ENCODE data around the gene UQCR10. TPM values are rescaled to one million over a fixed set of nuclear protein-coding genes. Genes with fewer than 3 reads are reported as not detected.

UQCR10 gene
- total and polyA plus RNA-seq, 2 of the 4 experiments (the other 2 are of a cell fraction), result 103 to 260 TPM

DNA sequence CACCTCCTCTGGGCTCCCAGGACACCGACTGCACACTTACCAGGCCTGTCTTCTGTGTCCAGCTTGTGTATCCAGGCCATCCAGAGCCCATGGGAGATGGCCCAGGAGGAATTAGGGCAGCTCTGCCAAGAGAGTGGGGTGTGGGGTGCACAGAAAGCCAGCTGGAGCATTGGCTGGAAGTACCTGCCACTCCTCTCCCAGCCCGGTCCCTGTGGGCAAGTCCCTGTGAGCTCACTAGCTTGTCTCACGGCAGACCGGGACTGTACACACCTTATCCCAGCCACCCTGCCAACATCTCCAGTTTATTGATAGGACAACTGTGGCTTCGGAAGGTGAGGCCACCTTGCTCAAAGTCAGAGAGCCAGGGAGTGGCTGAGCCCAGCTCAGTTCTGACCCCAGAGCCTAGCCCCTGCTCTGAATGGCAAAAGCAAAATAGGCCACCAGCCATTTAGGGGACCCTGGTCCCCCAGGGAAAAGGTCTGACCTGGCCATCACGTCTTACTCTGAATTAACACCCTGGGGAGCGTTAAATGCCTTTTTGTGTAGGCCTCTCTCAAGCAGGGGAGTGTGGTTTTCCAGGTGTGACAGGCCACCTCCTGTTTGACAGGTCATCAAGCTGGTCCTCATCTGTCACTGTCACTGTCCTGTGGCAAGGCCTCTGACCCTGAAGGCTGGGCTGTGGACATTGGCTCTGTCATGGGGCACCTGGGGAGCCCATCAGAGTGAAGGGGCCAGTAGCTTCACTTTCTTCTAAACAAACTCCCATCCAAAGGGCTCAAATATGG lies 15.1 kb downstream of the UQCR10 start:
- peak overlapping the region; percentile 95 for H2BK15ac ChIP-seq (ENCODE audit: low read depth, low read length)
- H3K36me3 ChIP-seq (ENCODE audit: control insufficient read depth, insufficient read depth, low read length), result peaks cover 1% of the 10 kb centered on the region; the same call in 1 of the 2 replicates
- peak overlapping the region; percentile 97 for H2AK5ac ChIP-seq (ENCODE audit: low read depth, low read length)
- H3K4me2 ChIP-seq (ENCODE audit: low read depth, low read length), result peak overlapping the region; percentile 31; the same call in 1 of the 2 replicates
- H3K79me1 ChIP-seq (ENCODE audit: low read depth in 1 of 2, low read length in 2 of 2), result peaks cover 0 to 12% of the 10 kb centered on the region in 2 experiments; a peak in 2 of 4 replicates
- H3K23ac ChIP-seq (ENCODE audit: low read depth, low read length), result peak overlapping the region; percentile 71
- peak overlapping the region; percentile 81 for H3K14ac ChIP-seq (replicated peaks; ENCODE audit: low read depth, low read length)
- H2BK120ac ChIP-seq (ENCODE audit: low read depth, low read length), result peak overlapping the region; percentile 95
- ATAC-seq (ENCODE audit: low read depth) (peak; percentile 27), DNase-seq (peak; percentile 46)
- no TSS peak for BruUV-seq (replicated peaks)
- peaks cover 31% of the 10 kb centered on the region for H3K4me1 ChIP-seq (ENCODE audit: control insufficient read depth, insufficient read depth, low read length)
- TF ChIP-seq CHD1 (IDR thresholded peaks at IDR 0.05; ENCODE audit: low read depth, low read length) (no peak), MAFK (IDR thresholded peaks at IDR 0.05; ENCODE audit: low read depth, low read length) (no peak), SMC3 (IDR thresholded peaks at IDR 0.05; ENCODE audit: low read depth, low read length) (no peak), RFX5 (IDR thresholded peaks at IDR 0.05; ENCODE audit: low read depth, low read length) (no peak), MXI1 (IDR thresholded peaks at IDR 0.05; ENCODE audit: borderline replicate concordance, low read depth, low read length) (no peak)
- TF ChIP-seq, protein P1, sequence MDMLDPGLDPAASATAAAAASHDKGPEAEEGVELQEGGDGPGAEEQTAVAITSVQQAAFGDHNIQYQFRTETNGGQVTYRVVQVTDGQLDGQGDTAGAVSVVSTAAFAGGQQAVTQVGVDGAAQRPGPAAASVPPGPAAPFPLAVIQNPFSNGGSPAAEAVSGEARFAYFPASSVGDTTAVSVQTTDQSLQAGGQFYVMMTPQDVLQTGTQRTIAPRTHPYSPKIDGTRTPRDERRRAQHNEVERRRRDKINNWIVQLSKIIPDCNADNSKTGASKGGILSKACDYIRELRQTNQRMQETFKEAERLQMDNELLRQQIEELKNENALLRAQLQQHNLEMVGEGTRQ (IDR thresholded peaks at IDR 0.05; ENCODE audit: low read depth, low read length), result no peak
- TF ChIP-seq, protein P2, sequence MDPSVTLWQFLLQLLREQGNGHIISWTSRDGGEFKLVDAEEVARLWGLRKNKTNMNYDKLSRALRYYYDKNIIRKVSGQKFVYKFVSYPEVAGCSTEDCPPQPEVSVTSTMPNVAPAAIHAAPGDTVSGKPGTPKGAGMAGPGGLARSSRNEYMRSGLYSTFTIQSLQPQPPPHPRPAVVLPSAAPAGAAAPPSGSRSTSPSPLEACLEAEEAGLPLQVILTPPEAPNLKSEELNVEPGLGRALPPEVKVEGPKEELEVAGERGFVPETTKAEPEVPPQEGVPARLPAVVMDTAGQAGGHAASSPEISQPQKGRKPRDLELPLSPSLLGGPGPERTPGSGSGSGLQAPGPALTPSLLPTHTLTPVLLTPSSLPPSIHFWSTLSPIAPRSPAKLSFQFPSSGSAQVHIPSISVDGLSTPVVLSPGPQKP (IDR thresholded peaks at IDR 0.05; ENCODE audit: borderline replicate concordance, low read depth, low read length), result no peak
- TF ChIP-seq, protein P3, sequence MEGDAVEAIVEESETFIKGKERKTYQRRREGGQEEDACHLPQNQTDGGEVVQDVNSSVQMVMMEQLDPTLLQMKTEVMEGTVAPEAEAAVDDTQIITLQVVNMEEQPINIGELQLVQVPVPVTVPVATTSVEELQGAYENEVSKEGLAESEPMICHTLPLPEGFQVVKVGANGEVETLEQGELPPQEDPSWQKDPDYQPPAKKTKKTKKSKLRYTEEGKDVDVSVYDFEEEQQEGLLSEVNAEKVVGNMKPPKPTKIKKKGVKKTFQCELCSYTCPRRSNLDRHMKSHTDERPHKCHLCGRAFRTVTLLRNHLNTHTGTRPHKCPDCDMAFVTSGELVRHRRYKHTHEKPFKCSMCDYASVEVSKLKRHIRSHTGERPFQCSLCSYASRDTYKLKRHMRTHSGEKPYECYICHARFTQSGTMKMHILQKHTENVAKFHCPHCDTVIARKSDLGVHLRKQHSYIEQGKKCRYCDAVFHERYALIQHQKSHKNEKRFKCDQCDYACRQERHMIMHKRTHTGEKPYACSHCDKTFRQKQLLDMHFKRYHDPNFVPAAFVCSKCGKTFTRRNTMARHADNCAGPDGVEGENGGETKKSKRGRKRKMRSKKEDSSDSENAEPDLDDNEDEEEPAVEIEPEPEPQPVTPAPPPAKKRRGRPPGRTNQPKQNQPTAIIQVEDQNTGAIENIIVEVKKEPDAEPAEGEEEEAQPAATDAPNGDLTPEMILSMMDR (conservative IDR thresholded peaks at IDR 0.05; ENCODE audit: low read depth, low read length), result no peak
- peak overlapping the region; percentile 47; the same call in 1 of the 2 replicates for H3K56ac ChIP-seq (ENCODE audit: extremely low read depth, insufficient read depth, low read length)
- WGBS, 2 experiments (ENCODE audit: extremely low coverage in 2 of 2, insufficient read length in 1 of 2), result 100% methylated on average over 3 of the region's 7 CpGs; no CpG with 5 or more reads in 1 of the 2 experiments
- H4K20me1 ChIP-seq (ENCODE audit: insufficient read depth, low read length), result no peaks in the 10 kb centered on the region
- peak overlapping the region; percentile 95 for H4K5ac ChIP-seq (ENCODE audit: low read depth, low read length)
- CTCF ChIA-PET, result interaction anchor here (1.7 kb wide), 1 partner anchor 223 kb away, joined by 4 read pairs; no protein-coding TSS in a partner anchor
- H3K4ac ChIP-seq (ENCODE audit: low read depth, low read length), result peak overlapping the region; percentile 95
- dilution Hi-C loops (cut with HindIII; ENCODE audit: low sequenced_read_pairs, unreplicated experiment) (no loop called here), in situ Hi-C loops (cut with MboI; ENCODE audit: low sequenced_read_pairs) (no loop called here), intact Hi-C loops (cut with micrococcal nuclease) (no loop called here)
- H2BK20ac ChIP-seq (ENCODE audit: low read depth, low read length), result peak overlapping the region; percentile 83
- H4K8ac ChIP-seq (ENCODE audit: low read depth in 2 of 2, low read length in 2 of 2), result peak overlapping the region; percentile 85 to 99
- no peak overlapping the region for H3K4me3 ChIP-seq (ENCODE audit: insufficient read depth, low read depth, low read length)
- H2AFZ ChIP-seq (replicated peaks; ENCODE audit: low read length, poor library complexity), result peak overlapping the region; percentile 82
- H4K91ac ChIP-seq (ENCODE audit: insufficient read depth, low read depth, low read length), result peak overlapping the region; percentile 91
- H3K27ac ChIP-seq (ENCODE audit: insufficient read depth, low read length), result peak overlapping the region; percentile 90
- H3K9ac ChIP-seq (ENCODE audit: low read depth, low read length), result no peak overlapping the region
- peak overlapping the region; percentile 93 for H2AK9ac ChIP-seq (replicated peaks; ENCODE audit: low read depth, low read length, poor library complexity)
- H3K18ac ChIP-seq (ENCODE audit: low read depth, low read length), result peak overlapping the region; percentile 94
- H3K27me3 ChIP-seq (ENCODE audit: control insufficient read depth, insufficient read depth, low read length), result no peaks in the 10 kb centered on the region
- H3K9me3 ChIP-seq (ENCODE audit: control insufficient read depth, insufficient read depth, low read length), result no peaks in the 10 kb centered on the region
- peak overlapping the region; percentile 96 for H2BK5ac ChIP-seq (ENCODE audit: low read depth, low read length, poor library complexity, severe bottlenecking)
- peaks cover 18% of the 10 kb centered on the region for H3K9me1 ChIP-seq (ENCODE audit: insufficient read depth, low read length)
- POLR2A ChIA-PET (ENCODE audit: unreplicated experiment), result interaction anchor here (0.6 to 0.7 kb wide), 2 partner anchors 11 to 144 kb away, joined by 3 to 4 read pairs; no protein-coding TSS in a partner anchor
